ENCODE data around the gene C19orf47.

- TF ChIP-seq POLR2A (IDR thresholded peaks at IDR 0.05; ENCODE audit: borderline replicate concordance, extremely low read depth, insufficient read depth, insufficient read length), result no peak
- no peak for TF ChIP-seq CTCF (IDR thresholded peaks at IDR 0.05 in 2 of 3, conservative IDR thresholded peaks at IDR 0.05 in 1 of 3; ENCODE audit: borderline replicate concordance in 1 of 3, insufficient read depth in 1 of 3, low read depth in 2 of 3, low read length in 2 of 3)
- TF ChIP-seq RAD21 (IDR thresholded peaks at IDR 0.05; ENCODE audit: low read depth), result no peak
- no peak for TF ChIP-seq ZNF274 (IDR thresholded peaks at IDR 0.05; ENCODE audit: low read depth, low read length)
Observed at GRCh38 chr19:40388481-40388880, 40.3 kb upstream of the C19orf47 start.
